Calu3 (cell line): Measurements from ENCODE around the gene CNRIP1. TPM values are rescaled to one million over a fixed set of nuclear protein-coding genes. Genes with fewer than 3 reads are reported as not detected.

ENCODE experiments used
- BruUV-seq: library from RNA; stranded (reverse); fragments of 400-500 nt; replicated peaks from 2 replicates; lab custom pipeline; 2021; lab: Mats Ljungman, UMichigan
- CTCF ChIA-PET: fragments of 300-600 bp; sonication (Branson Sonifier 250); formaldehyde crosslinking; loops from one replicate; lab custom pipeline; 2022; ENCODE audit warnings: antibody characterized with exemption; lab: Charles Lee
- DNase-seq: peaks from one replicate; pipeline ENCODE4 v3.0.0; 2022
- H3K27ac Mint-ChIP-seq: one replicate; pipeline ENCODE4 v1.8.0; 2022; ENCODE audit warnings: mixed read lengths; ENCODE audit not compliant: unreplicated experiment
- H3K27me3 Mint-ChIP-seq: one replicate; pipeline ENCODE4 v1.8.0; 2022; ENCODE audit warnings: mixed read lengths; ENCODE audit not compliant: unreplicated experiment
- H3K36me3 Mint-ChIP-seq: one replicate; pipeline ENCODE4 v1.8.0; 2022; ENCODE audit warnings: mild to moderate bottlenecking, moderate library complexity, mixed read lengths; ENCODE audit not compliant: insufficient read depth, unreplicated experiment
- H3K4me1 Mint-ChIP-seq: one replicate; pipeline ENCODE4 v1.8.0; 2022; ENCODE audit warnings: mild to moderate bottlenecking, low read depth, mixed read lengths; ENCODE audit not compliant: unreplicated experiment
- H3K4me3 Mint-ChIP-seq: one replicate; pipeline ENCODE4 v1.8.0; 2022; ENCODE audit warnings: mild to moderate bottlenecking, low read depth, moderate library complexity, mixed read lengths; ENCODE audit not compliant: unreplicated experiment
- H3K9me3 Mint-ChIP-seq: one replicate; pipeline ENCODE4 v1.8.0; 2022; ENCODE audit warnings: low read depth, mixed read lengths; ENCODE audit not compliant: unreplicated experiment
- CTCF ChIP-seq: fragments of 200-600 bp; IDR thresholded peaks from one replicate; pipeline ENCODE4 v1.8.0; 2022; ENCODE audit warnings: antibody characterized with exemption; ENCODE audit not compliant: unreplicated experiment
- intact Hi-C: fragments of 100-400 bp; cut with micrococcal nuclease; formaldehyde crosslinking; loops from one replicate; pipeline ENCODE4 v1.10.0; 2022; ENCODE audit not compliant: unreplicated experiment
- total RNA-seq: library from RNA; stranded (reverse); gene quantifications from 2 replicates; pipeline ENCODE4 v1.2.3, GENCODE V29; 2022

Gene CNRIP1
- total RNA-seq, 1 experiment from 2014 or later = not detected

DNA sequence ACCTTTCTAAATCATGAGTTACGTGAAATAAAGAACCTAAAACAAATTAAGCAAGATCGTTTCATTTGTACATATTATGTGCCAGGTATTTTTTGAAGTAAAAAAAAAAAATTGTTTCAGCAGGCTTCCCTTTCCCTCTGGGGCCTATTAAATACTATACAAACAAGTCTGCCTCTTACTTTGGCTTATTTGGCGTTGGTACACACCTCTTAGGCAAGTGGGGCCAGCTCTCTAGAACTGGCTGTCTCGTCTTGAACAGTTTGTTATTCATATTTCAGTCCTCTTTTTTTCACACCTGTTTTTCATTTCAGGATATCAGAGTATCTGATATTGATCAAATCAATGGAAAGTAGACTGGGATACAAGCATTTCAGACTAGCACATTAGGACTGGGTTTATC is 40.1 kb downstream of the CNRIP1 start:
- CTCF ChIA-PET = no interaction called here
- DNase-seq = no peak
- BruUV-seq = no TSS peak
- Mint-ChIP-seq H3K27me3 (peaks cover 17% of the 10 kb centered on the region), H3K4me3 (no peak overlapping the region), H3K4me1 (no peaks in the 10 kb centered on the region), H3K27ac (no peak overlapping the region), H3K36me3 (no peaks in the 10 kb centered on the region), H3K9me3 (no peaks in the 10 kb centered on the region)
- intact Hi-C loops = loop anchor here (10.0 kb wide), 1 partner anchor 165 kb away; no protein-coding TSS in a partner anchor
- TF ChIP-seq CTCF = no peak

GRCh38 chr2:68278169-68278568 is 41.6 kb downstream of the CNRIP1 start:
- Mint-ChIP-seq H3K36me3 (no peaks in the 10 kb centered on the region), H3K4me1 (no peaks in the 10 kb centered on the region), H3K27me3 (peaks cover 3% of the 10 kb centered on the region), H3K4me3 (no peak overlapping the region), H3K27ac (no peak overlapping the region), H3K9me3 (no peaks in the 10 kb centered on the region)
- no peak for DNase-seq
- intact Hi-C loops = no loop called here
- BruUV-seq = no TSS peak
- no peak for TF ChIP-seq CTCF
- CTCF ChIA-PET = no interaction called here

- H3K27me3 Mint-ChIP-seq = peaks cover 21% of the 10 kb centered on the region
- no peaks in the 10 kb centered on the region for H3K36me3 Mint-ChIP-seq
- CTCF ChIA-PET = interaction anchor here (0.6 kb wide), 1 partner anchor 16 kb away, joined by 3 read pairs; no protein-coding TSS in a partner anchor
- DNase-seq = no peak
- intact Hi-C loops = no loop called here
- BruUV-seq = no TSS peak
- H3K27ac Mint-ChIP-seq = no peak overlapping the region
- no peak overlapping the region for H3K4me3 Mint-ChIP-seq
- no peak for TF ChIP-seq CTCF
- H3K4me1 Mint-ChIP-seq = no peaks in the 10 kb centered on the region
- no peaks in the 10 kb centered on the region for H3K9me3 Mint-ChIP-seq
Observed at GRCh38 chr2:68274022-68274421, 45.7 kb downstream of the CNRIP1 start.

DNA sequence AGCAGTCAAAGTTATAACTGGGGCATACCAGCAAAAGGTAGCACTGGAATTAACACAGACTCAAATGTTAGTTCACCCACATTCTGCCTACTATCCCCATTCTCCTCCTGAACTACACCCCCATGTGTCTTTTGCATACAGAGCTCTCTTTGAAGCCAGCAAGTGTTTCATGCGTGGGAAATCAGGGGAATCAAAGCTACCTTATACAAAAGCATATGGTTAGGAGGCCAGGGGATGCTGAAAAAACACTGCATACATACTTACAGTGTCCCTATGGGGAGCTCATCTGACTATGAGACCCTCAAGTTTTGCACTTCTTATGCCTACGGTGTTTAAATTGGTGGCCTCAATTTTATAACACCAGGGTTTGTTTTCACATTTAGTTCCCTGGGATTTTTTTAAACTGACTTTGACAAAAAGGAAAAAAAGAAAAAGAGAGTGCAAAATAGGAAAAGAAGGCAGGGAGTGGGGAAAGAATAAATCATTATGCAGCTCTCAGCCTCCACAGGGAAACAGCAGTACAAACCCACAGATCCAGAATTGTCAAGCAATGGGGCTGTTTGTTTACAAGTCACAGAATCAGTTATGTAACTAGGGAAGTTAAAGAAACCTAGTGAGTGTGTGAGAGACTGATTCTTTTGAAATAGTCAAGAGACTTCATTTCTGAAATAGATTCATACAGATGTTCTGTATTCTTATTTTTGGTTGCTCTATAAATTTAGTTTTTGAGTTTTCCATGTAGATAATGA is 47.3 kb downstream of the CNRIP1 start:
- H3K4me3 Mint-ChIP-seq = no peak overlapping the region
- intact Hi-C loops = no loop called here
- H3K27ac Mint-ChIP-seq = no peak overlapping the region
- no peaks in the 10 kb centered on the region for H3K4me1 Mint-ChIP-seq
- BruUV-seq = no TSS peak
- no peaks in the 10 kb centered on the region for H3K9me3 Mint-ChIP-seq
- DNase-seq = no peak
- TF ChIP-seq CTCF = no peak
- no peaks in the 10 kb centered on the region for H3K36me3 Mint-ChIP-seq
- H3K27me3 Mint-ChIP-seq = peaks cover 21% of the 10 kb centered on the region
- CTCF ChIA-PET = interaction anchor here (0.6 kb wide), 1 partner anchor 1744 kb away, joined by 3 read pairs; no protein-coding TSS in a partner anchor
